Tibial artery (tissue), 4 donors: ENCODE results near the gene MEI1.

Experiments used
- DNase-seq, 2 donors: peaks; one replicate each; pipeline ENCODE4 v3.0.0-alpha.2; 2019
- H3K27ac ChIP-seq, 2 donors: fragments of 200-600 bp; sonication (generic) in 1 of 2; 1 replicate in 1 of 2; 2 replicates in 1 of 2; pipeline ENCODE4 v1.5.1; 2018 to 2019; ENCODE audit warnings: mild to moderate bottlenecking in 1 of 2
- H3K27me3 ChIP-seq, 2 donors: fragments of 200-600 bp; sonication (generic) in 1 of 2; one replicate each; pipeline versions ENCODE4 v1.5.1 to v1.6.0; 2016 to 2019
- H3K36me3 ChIP-seq, 3 donors: fragments of 200-600 bp; sonication (generic) in 2 of 3; one replicate each; pipeline ENCODE4 v1.5.1; 2016 to 2019; ENCODE audit warnings: mild to moderate bottlenecking in 2 of 3
- H3K4me1 ChIP-seq, 4 donors: fragments of 200-600 bp; sonication (generic) in 2 of 4; 1 replicate in 3 of 4; 2 replicates in 1 of 4; pipeline ENCODE4 v1.5.1; 2016 to 2019
- H3K4me3 ChIP-seq, 2 donors: fragments of 200-600 bp; sonication (generic) in 1 of 2; 1 replicate in 1 of 2; 2 replicates in 1 of 2; pipeline ENCODE4 v1.5.1; 2018 to 2019; ENCODE audit warnings: mild to moderate bottlenecking in 2 of 2
- H3K9me3 ChIP-seq, 3 donors: fragments of 200-600 bp; sonication (generic) in 1 of 3; one replicate each; pipeline ENCODE4 v1.5.1; 2016 to 2019
- intact Hi-C: fragments of 100-400 bp; cut with DNase I; formaldehyde crosslinking; loops from one replicate; pipeline ENCODE4 v1.15.0; 2023; ENCODE audit warnings: low total_unique reads
- TF ChIP-seq, protein P1 (sequence below), 2 experiments: fragments of 200-600 bp in 1 of 2; fragments of 450-650 bp in 1 of 2; IDR thresholded peaks; one replicate each; pipeline ENCODE4 v1.5.1; 2017 to 2019; ENCODE audit warnings: antibody characterized with exemption in 2 of 2, mild to moderate bottlenecking in 1 of 2, moderate library complexity in 1 of 2

MEI1 gene

DNA sequence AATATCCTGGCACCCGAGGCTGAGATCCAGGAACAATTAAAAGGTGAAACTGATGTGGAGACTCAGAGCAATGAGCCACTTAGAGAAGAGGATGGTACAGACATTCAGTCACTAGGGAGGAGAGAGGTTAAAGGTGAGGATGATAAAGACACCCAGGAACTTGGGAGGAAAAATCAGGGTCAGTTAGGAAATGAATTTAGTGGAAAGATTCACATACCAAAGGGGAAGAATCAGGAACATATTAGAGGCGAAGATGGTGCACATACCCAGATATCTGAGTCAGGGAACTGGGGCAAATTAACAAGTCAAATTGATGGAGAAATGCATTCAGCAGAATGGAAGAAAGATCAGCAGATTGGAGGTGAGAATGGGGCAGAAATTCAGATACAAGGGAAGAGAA, 4.1 kb upstream of the MEI1 start:
- peaks cover 0 to 8% of the 10 kb centered on the region in 2 donors for H3K27me3 ChIP-seq
- no peak for DNase-seq
- TF ChIP-seq, protein P1, sequence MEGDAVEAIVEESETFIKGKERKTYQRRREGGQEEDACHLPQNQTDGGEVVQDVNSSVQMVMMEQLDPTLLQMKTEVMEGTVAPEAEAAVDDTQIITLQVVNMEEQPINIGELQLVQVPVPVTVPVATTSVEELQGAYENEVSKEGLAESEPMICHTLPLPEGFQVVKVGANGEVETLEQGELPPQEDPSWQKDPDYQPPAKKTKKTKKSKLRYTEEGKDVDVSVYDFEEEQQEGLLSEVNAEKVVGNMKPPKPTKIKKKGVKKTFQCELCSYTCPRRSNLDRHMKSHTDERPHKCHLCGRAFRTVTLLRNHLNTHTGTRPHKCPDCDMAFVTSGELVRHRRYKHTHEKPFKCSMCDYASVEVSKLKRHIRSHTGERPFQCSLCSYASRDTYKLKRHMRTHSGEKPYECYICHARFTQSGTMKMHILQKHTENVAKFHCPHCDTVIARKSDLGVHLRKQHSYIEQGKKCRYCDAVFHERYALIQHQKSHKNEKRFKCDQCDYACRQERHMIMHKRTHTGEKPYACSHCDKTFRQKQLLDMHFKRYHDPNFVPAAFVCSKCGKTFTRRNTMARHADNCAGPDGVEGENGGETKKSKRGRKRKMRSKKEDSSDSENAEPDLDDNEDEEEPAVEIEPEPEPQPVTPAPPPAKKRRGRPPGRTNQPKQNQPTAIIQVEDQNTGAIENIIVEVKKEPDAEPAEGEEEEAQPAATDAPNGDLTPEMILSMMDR (IDR thresholded peaks at IDR 0.05) = no peak
- H3K9me3 ChIP-seq = no peaks in the 10 kb centered on the region
- peaks cover 0 to 15% (median 8%) of the 10 kb centered on the region in 3 donors for H3K36me3 ChIP-seq
- no peak overlapping the region for H3K27ac ChIP-seq
- peaks cover 0 to 18% (median 13%) of the 10 kb centered on the region in 4 donors for H3K4me1 ChIP-seq
- intact Hi-C loops = no loop called here
- no peak overlapping the region for H3K4me3 ChIP-seq

DNA sequence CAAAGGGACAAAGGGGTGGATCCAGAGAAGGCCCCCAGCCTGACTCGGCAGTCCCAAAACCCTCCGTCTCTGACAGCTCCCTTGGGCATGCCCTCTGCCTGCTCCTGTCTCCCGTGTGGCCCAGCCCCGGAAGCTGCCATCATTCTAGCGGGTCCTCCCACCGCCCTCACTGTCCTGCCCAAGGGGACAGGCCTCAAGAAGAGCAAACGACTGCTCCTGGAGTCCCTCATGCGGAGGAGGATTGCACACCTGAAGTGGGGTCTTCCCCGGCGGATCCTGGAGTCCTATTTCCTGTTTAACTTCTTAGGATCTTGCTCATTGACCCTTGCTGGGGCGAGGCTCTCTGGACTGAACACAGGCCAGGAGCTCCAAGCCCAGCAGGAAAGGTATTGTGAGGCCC, 2.6 kb upstream of the MEI1 start:
- DNase-seq = no peak
- intact Hi-C loops = loop anchor here (2.0 kb wide), 1 partner anchor 244 kb away; no protein-coding TSS in a partner anchor
- peaks cover 0 to 15% (median 8%) of the 10 kb centered on the region in 3 donors for H3K36me3 ChIP-seq

DNA sequence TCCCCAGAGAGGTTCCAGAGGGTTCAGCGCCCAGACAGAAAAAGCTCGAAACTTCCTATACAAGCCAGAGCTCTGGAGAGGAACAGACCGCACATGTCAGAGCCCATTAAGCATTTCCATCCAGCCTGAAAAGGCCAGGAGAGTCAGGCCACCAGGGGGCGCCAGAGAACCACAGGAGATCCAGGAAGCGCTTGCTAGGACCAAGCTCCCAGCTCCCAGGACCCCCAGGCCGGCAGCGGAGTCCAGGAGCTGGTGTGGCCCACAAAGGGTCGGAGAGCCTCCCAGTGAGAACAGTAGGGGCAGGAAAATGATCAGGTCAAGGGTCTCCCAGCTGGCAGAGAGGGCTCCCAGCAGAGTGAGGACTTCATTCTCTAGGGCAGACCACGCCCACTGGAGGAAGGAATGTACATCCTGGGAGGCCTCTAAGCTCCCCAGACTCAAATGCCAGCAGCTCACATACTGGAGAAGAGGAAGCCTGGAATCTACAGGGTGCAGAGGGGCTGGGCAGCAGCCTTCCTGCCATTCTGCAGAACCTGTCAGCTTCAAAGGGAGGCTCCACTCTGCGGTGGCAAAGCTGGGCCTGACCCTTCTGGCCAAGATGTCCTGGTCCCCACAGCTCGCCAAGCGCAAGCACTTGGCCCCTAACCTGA, 2.1 kb upstream of the MEI1 start:
- intact Hi-C loops = loop anchor here (2.0 kb wide), 1 partner anchor 244 kb away; no protein-coding TSS in a partner anchor
- DNase-seq = peak; percentile 91 to 92
- peak overlapping the region in 1 of 2 donors; percentile 28 for H3K4me3 ChIP-seq

More for the DNA sequence above, 2.6 kb upstream of the MEI1 start:
- Histone ChIP-seq H3K27ac (no peak overlapping the region), H3K4me1 (peaks cover 0 to 18% (median 13%) of the 10 kb centered on the region in 4 donors), H3K4me3 (no peak overlapping the region), H3K27me3 (peaks cover 0 to 10% of the 10 kb centered on the region in 2 donors), H3K9me3 (no peaks in the 10 kb centered on the region)
- TF ChIP-seq, protein P1 (IDR thresholded peaks at IDR 0.05) = no peak

DNA sequence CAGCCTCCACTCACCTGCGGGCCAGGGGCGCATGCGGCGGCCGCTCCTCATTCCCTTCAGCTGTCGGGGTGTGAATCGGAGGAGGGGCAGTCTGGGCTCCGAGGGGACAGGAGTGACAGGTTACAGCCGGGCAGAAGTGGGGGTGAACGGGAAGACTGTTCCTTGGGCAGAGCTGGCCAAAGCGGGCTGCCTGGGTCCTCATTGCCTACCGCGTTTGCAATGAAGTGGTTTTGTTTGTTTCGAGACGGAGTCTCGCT, 733 bp downstream of the MEI1 start:
- peaks cover 0 to 18% (median 13%) of the 10 kb centered on the region in 4 donors for H3K4me1 ChIP-seq
- TF ChIP-seq, protein P1 (IDR thresholded peaks at IDR 0.05) = no peak
- no peak for DNase-seq
- H3K27me3 ChIP-seq = peaks cover 0 to 10% of the 10 kb centered on the region in 2 donors
- H3K4me3 ChIP-seq = no peak overlapping the region
- H3K36me3 ChIP-seq = no peaks in the 10 kb centered on the region
- no peaks in the 10 kb centered on the region for H3K9me3 ChIP-seq
- intact Hi-C loops = no loop called here
- no peak overlapping the region for H3K27ac ChIP-seq

More for the DNA sequence above, 2.1 kb upstream of the MEI1 start:
- TF ChIP-seq, protein P1 (IDR thresholded peaks at IDR 0.05) = peak; percentile 92 to 97
- Histone ChIP-seq H3K27me3 (peaks cover 0 to 10% of the 10 kb centered on the region in 2 donors), H3K27ac (no peak overlapping the region), H3K9me3 (no peaks in the 10 kb centered on the region), H3K36me3 (peaks cover 0 to 15% (median 8%) of the 10 kb centered on the region in 3 donors), H3K4me1 (peaks cover 0 to 18% (median 13%) of the 10 kb centered on the region in 4 donors)

DNA sequence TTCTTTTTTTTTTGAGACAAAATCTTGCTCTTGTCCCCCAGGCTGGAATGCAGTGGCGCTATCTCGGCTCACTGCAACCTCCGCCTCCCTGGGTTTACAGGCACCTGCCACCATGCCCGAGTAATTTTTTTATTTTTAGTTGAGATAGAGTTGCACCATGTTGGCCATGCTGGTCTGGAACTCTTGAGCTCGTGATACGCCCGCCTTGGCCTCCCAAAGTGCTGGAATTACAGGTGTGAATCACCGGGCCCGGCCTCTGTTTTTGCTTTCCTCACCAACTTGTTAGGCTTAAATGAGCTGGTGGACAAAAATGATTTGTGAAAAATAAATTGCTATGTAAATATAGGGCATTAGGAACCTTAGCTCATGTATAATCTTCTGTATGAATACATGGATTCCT, 3.5 kb downstream of the MEI1 start:
- H3K4me3 ChIP-seq = no peak overlapping the region
- intact Hi-C loops = no loop called here
- no peak for DNase-seq

More for the DNA sequence above, 3.5 kb downstream of the MEI1 start:
- Histone ChIP-seq H3K36me3 (no peaks in the 10 kb centered on the region), H3K27ac (no peak overlapping the region), H3K27me3 (peaks cover 0 to 10% of the 10 kb centered on the region in 2 donors), H3K4me1 (peaks cover 0 to 8% (median 6%) of the 10 kb centered on the region in 4 donors), H3K9me3 (no peaks in the 10 kb centered on the region)
- TF ChIP-seq, protein P1 (IDR thresholded peaks at IDR 0.05) = no peak
